Smooth muscle cell (in vitro differentiated cells): ENCODE data around the gene PRRG3. TPM values are rescaled to one million over a fixed set of nuclear protein-coding genes. Genes with fewer than 3 reads are reported as not detected.
A peak's percentile ranks its signal among the peaks of the same experiment; 100 is the strongest.
"Not testable (repeated sequence)": the region's sequence is repeated elsewhere in the genome, so short reads cannot be mapped to it uniquely, and the experiment has no call there.

ENCODE experiments used
- DNase-seq: peaks from one replicate; lab custom pipeline; 2025; ENCODE audit not compliant: unreplicated experiment; lab: John Stamatoyannopoulos, UW
- H2AFZ ChIP-seq: fragments of 200-600 bp; sonication (generic); 2 replicates; pipeline ENCODE4 v1.6.0; 2016; ENCODE audit warnings: antibody characterized with exemption, low read depth, mild to moderate bottlenecking
- H3F3A ChIP-seq: fragments of 200-600 bp; sonication (generic); 2 replicates; pipeline ENCODE4 v1.6.0; 2017; ENCODE audit warnings: antibody characterized with exemption, low read depth
- H3K27ac ChIP-seq: fragments of 200-600 bp; sonication (generic); 2 replicates; pipeline ENCODE4 v1.5.1; 2016; ENCODE audit warnings: low read depth, mild to moderate bottlenecking
- H3K27me3 ChIP-seq: fragments of 200-600 bp; sonication (generic); 2 replicates; pipeline ENCODE4 v1.6.1; 2016; ENCODE audit warnings: low read depth, mild to moderate bottlenecking
- H3K36me3 ChIP-seq: fragments of 200-600 bp; sonication (generic); 2 replicates; pipeline ENCODE4 v1.5.1; 2016; ENCODE audit warnings: low read depth
- H3K4me1 ChIP-seq: fragments of 200-600 bp; sonication (generic); 2 replicates; pipeline ENCODE4 v1.5.1; 2016; ENCODE audit warnings: low read depth
- H3K4me2 ChIP-seq: fragments of 200-600 bp; sonication (generic); 2 replicates; pipeline ENCODE4 v1.6.0; 2016; ENCODE audit warnings: mild to moderate bottlenecking
- H3K4me3 ChIP-seq: fragments of 200-600 bp; sonication (generic); 2 replicates; pipeline ENCODE4 v1.5.1; 2016; ENCODE audit warnings: mild to moderate bottlenecking
- H3K79me2 ChIP-seq: fragments of 200-600 bp; sonication (generic); 2 replicates; pipeline ENCODE4 v1.6.0; 2016; ENCODE audit warnings: low read depth, mild to moderate bottlenecking
- H3K9ac ChIP-seq: fragments of 200-600 bp; sonication (generic); 2 replicates; pipeline ENCODE4 v1.6.0; 2016; ENCODE audit warnings: low read depth
- H3K9me3 ChIP-seq: fragments of 200-600 bp; sonication (generic); replicated peaks from 2 replicates; pipeline ENCODE4 v1.5.1; 2016; ENCODE audit warnings: low read depth
- H4K20me1 ChIP-seq: fragments of 200-600 bp; sonication (generic); 2 replicates; pipeline ENCODE4 v1.6.0; 2016; ENCODE audit warnings: low read depth
- WGBS: methylation state at CpG from one replicate; pipeline ENCODE4 v1.1.7; 2016; ENCODE audit warnings: low lambda C conversion rate; 5-methylcytosine and 5-hydroxymethylcytosine counted together
- polyA plus RNA-seq: library from polyadenylated mRNA; unstranded; fragments of >200 nt; fragmentation: Nextera tagmentation; extraction: Ambion mirVana; gene quantifications from 2 replicates; pipeline ENCODE4 v1.2.1, GENCODE V29; 2016
- total RNA-seq: library from RNA; depleted of rRNA; stranded (reverse); fragments of >200 nt; gene quantifications from 2 replicates; pipeline ENCODE4 v1.2.3, GENCODE V29; 2014
- TF ChIP-seq, protein P1 (sequence below): fragments of 200-600 bp; sonication (generic); IDR thresholded peaks from 2 replicates; pipeline ENCODE4 v1.5.1; 2017; ENCODE audit warnings: borderline replicate concordance, mild to moderate bottlenecking, antibody characterized with exemption; ENCODE audit not compliant: insufficient read depth, poor library complexity, severe bottlenecking

The PRRG3 gene
- total and polyA plus RNA-seq, 2 experiments from 2014 or later: 0.67 to 2.6 TPM

DNA sequence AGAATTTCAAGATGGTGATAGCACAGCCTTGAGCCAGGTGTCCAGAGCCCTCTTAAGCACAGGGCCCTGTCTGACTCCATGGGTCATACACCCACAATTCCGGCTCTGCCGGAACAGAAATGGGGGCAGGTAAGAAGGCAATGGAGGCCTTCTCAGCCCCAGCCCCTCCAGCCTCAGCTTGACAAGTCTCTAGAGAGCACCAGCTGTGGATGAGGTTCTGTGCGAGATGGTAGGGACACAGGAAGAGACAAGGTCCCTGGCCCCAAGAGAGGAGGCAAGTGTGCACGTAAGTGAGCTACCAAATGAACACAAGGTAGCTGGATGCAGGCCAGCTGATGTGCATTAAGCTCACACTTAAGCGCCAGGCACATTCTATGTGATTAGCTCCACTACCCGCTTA is 2.4 kb upstream of the PRRG3 start:
- H3K4me3 ChIP-seq: no peak overlapping the region
- no peaks in the 10 kb centered on the region for H3K79me2 ChIP-seq
- no peak overlapping the region for H3K27ac ChIP-seq
- no peak for DNase-seq
- TF ChIP-seq, protein P1, sequence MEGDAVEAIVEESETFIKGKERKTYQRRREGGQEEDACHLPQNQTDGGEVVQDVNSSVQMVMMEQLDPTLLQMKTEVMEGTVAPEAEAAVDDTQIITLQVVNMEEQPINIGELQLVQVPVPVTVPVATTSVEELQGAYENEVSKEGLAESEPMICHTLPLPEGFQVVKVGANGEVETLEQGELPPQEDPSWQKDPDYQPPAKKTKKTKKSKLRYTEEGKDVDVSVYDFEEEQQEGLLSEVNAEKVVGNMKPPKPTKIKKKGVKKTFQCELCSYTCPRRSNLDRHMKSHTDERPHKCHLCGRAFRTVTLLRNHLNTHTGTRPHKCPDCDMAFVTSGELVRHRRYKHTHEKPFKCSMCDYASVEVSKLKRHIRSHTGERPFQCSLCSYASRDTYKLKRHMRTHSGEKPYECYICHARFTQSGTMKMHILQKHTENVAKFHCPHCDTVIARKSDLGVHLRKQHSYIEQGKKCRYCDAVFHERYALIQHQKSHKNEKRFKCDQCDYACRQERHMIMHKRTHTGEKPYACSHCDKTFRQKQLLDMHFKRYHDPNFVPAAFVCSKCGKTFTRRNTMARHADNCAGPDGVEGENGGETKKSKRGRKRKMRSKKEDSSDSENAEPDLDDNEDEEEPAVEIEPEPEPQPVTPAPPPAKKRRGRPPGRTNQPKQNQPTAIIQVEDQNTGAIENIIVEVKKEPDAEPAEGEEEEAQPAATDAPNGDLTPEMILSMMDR: no peak
- H2AFZ ChIP-seq: no peak overlapping the region
- peaks cover 6% of the 10 kb centered on the region for H3K27me3 ChIP-seq
- no peak overlapping the region for H3K9ac ChIP-seq
- no peaks in the 10 kb centered on the region for H3K4me1 ChIP-seq
- no peaks in the 10 kb centered on the region for H3K9me3 ChIP-seq
- H3K36me3 ChIP-seq: no peaks in the 10 kb centered on the region
- H3K4me2 ChIP-seq: no peak overlapping the region
- 84% methylated on average over 6 of the region's 6 CpGs for WGBS
- no peaks in the 10 kb centered on the region for H3F3A ChIP-seq
- H4K20me1 ChIP-seq: no peaks in the 10 kb centered on the region

DNA sequence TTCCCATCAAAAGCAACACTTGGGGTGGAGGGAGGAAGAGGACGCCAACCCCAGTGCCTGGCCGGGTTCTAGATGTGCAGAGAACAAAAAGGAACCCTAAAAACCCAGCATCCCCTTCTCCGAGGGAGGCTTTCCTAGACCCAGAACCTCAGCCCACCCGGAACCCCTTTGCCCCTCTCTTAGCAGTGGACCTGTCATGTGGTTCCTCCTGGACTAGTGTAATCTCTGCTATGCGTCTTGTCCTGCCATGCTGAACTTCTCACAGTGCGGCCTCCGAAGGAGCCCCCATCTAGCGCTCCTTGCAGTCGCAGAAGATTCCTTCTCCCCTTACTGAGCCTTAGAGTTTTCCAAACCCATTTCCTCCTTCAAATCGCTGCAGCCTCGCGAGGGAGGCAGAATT is 1.1 kb upstream of the PRRG3 start:
- Histone ChIP-seq H3K4me2 (no peak overlapping the region), H3K4me3 (no peak overlapping the region), H3K27me3 (peaks cover 6% of the 10 kb centered on the region), H3K4me1 (no peaks in the 10 kb centered on the region), H3K36me3 (no peaks in the 10 kb centered on the region), H3K27ac (no peak overlapping the region), H3K9ac (no peak overlapping the region), H2AFZ (no peak overlapping the region), H3F3A (no peaks in the 10 kb centered on the region), H3K79me2 (no peaks in the 10 kb centered on the region), H3K9me3 (no peaks in the 10 kb centered on the region), H4K20me1 (no peaks in the 10 kb centered on the region)
- DNase-seq: no peak
- TF ChIP-seq, protein P1: no peak
- 78% methylated on average over 12 of the region's 12 CpGs for WGBS

DNA sequence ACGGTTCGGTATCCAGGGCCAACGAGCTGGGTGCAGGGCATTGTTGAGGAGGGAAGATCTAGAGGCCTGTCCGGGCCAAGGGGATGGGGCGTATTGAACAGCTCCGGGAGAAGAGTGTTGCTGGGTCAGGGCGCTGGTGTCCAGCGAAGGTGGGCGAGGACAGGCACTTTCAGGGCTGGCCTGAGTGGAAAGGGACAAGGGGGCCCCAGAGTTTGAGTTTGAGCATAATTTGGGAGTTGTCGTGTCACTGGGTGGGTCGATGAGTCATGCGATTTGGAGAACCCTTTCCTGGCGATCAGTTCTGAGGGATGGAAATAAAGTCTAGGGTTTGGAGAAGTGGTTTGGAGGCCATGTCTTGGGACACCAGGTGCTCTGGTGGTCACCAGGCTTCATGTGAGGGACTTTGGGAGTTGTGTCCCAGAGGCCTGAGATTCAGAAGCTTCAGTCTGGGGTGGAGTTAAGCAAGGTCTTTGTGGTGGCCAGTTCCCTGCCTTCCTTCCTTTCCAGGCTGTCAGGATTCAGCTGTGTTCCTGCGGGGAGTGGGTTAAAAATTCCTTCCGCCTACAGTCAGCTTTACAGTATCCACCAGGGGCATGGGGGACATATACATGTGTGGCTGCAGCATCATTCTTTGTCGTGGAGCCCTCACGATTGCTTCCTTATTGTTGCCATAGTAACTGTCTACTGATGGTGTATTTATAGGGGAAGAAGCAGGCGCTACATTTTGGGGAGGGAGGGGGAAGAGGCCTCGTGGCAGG is 504 bp downstream of the PRRG3 start:
- DNase-seq: no peak
- Histone ChIP-seq H3K4me1 (no peaks in the 10 kb centered on the region), H2AFZ (no peak overlapping the region), H3K79me2 (no peaks in the 10 kb centered on the region), H3K4me3 (peak overlapping the region; percentile 24), H4K20me1 (no peaks in the 10 kb centered on the region), H3F3A (no peaks in the 10 kb centered on the region), H3K4me2 (peak overlapping the region; percentile 15), H3K9me3 (no peaks in the 10 kb centered on the region), H3K36me3 (no peaks in the 10 kb centered on the region), H3K27ac (no peak overlapping the region), H3K27me3 (peaks cover 6% of the 10 kb centered on the region), H3K9ac (no peak overlapping the region)
- TF ChIP-seq, protein P1: no peak
- 58% methylated on average over 19 of the region's 19 CpGs for WGBS

DNA sequence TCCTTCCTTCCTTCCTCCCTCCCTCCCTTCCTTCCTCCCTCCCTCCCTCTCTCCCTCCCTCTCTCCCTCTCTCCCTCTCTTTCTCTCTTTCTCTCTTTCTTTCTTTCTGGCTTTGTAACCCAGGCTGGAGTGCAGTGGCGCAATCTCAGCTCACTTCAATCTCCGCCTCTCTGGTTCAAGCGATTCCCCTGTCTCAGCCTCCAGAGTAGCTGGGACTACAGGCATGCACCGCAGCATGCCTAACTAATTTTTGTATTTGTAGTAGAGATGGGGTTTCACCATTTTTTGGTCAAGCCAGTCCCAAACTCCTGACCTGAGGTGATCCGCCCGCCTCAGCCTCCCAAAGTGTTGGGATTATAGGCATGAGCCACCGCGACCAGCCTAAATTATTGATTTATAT is 1.8 kb downstream of the PRRG3 start:
- peak overlapping the region; percentile 56 for H3K27ac ChIP-seq
- H3K4me1 ChIP-seq, H3K9ac ChIP-seq, H3F3A ChIP-seq, H2AFZ ChIP-seq, DNase-seq, H3K4me3 ChIP-seq, H3K9me3 ChIP-seq, H3K36me3 ChIP-seq, H4K20me1 ChIP-seq, H3K27me3 ChIP-seq, H3K79me2 ChIP-seq: not testable (repeated sequence)
- H3K4me2 ChIP-seq: peak overlapping the region; percentile 65
- WGBS: 83% methylated on average over 8 of the region's 8 CpGs
